ENCODE measurements around the gene DNAH7. TPM values are rescaled to one million over a fixed set of nuclear protein-coding genes. Genes with fewer than 3 reads are reported as not detected.

DNAH7 gene
- total RNA-seq, 4 donors from 2014 or later, result 9.9 to 21.7 (median 15.5) TPM

DNA sequence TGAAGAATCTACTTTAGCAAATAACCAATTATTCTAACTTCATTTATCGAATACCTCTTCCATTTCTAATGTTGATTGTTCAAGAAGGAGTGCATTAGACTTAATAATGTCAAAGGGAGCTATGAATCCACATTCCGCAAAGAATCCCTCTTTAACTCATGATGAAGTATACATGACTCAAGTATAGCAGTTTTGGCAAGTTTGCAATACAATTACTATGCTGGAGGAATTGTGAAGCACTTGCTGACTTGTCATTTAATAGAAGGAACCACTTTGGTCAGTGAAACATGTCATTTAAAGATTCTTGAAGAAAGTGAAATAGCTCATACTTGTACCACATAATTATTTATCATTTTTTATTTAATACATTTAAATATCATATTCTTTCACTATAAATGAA, 286.5 kb downstream of the DNAH7 start:
- Histone ChIP-seq H3K4me3 (replicated peaks in 1 of 3) (no peak overlapping the region), H3K9me3 (no peaks in the 10 kb centered on the region), H3K27me3 (no peaks in the 10 kb centered on the region), H3K4me1 (no peaks in the 10 kb centered on the region), H3K27ac (no peak overlapping the region), H3K36me3 (no peaks in the 10 kb centered on the region)
- intact Hi-C loops (cut with DNase I), result no loop called here
- DNase-seq, result no peak
- TF ChIP-seq, protein P1, sequence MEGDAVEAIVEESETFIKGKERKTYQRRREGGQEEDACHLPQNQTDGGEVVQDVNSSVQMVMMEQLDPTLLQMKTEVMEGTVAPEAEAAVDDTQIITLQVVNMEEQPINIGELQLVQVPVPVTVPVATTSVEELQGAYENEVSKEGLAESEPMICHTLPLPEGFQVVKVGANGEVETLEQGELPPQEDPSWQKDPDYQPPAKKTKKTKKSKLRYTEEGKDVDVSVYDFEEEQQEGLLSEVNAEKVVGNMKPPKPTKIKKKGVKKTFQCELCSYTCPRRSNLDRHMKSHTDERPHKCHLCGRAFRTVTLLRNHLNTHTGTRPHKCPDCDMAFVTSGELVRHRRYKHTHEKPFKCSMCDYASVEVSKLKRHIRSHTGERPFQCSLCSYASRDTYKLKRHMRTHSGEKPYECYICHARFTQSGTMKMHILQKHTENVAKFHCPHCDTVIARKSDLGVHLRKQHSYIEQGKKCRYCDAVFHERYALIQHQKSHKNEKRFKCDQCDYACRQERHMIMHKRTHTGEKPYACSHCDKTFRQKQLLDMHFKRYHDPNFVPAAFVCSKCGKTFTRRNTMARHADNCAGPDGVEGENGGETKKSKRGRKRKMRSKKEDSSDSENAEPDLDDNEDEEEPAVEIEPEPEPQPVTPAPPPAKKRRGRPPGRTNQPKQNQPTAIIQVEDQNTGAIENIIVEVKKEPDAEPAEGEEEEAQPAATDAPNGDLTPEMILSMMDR (IDR thresholded peaks at IDR 0.05), result no peak
- no peak for TF ChIP-seq POLR2A (IDR thresholded peaks at IDR 0.05)
- WGBS, 2 donors, result 94 to 98% methylated on average over 2 of the region's 2 CpGs

DNA sequence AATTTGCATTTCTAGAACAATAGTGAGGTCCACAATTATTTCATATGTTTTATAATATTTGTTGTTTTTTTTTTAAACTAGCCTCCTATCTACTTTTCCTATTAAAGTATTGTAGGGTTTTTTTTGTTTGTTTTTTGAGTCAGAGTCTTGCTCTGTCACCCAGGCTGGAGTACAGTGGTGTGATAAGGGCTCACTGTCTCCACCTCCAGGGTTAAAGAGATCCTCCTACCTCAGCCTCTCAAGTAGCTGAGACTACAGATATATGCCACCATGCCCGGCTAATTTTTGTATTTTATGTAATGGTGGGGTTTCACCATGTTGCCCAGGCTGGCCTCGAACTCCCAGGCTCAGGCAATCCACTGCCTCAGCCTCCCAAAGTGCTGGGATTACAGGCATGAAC, 289.1 kb downstream of the DNAH7 start:
- no peak for DNase-seq
- intact Hi-C loops (cut with DNase I), result no loop called here
- Histone ChIP-seq H3K9me3 (no peaks in the 10 kb centered on the region), H3K36me3 (no peaks in the 10 kb centered on the region), H3K27ac (no peak overlapping the region), H3K27me3 (no peaks in the 10 kb centered on the region), H3K4me3 (replicated peaks in 1 of 3) (no peak overlapping the region), H3K4me1 (no peaks in the 10 kb centered on the region)
- 77 to 85% methylated on average over 2 of the region's 2 CpGs for WGBS, 2 donors
- no peak for TF ChIP-seq POLR2A (IDR thresholded peaks at IDR 0.05)
- TF ChIP-seq, protein P1 (IDR thresholded peaks at IDR 0.05), result no peak

DNA sequence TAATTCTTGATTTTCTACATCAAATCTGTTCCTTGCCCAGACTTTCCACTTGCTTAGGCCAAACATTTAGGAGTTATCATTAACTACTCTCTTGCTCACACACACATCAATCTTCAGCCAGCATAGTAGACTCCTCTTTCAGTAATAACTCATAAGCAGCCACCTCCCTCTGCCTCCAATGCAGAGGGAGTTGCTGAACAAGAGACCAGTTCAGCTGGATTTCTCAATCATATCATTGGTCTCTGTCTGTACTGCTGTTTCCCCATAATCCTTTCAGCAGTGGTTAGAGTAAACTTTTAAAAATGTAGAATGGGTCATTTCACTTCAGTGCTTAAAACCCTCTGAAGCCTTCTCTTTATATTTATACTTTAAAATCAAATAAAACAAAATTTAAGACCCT, 298.7 kb downstream of the DNAH7 start:
- intact Hi-C loops (cut with DNase I), result no loop called here

DNA sequence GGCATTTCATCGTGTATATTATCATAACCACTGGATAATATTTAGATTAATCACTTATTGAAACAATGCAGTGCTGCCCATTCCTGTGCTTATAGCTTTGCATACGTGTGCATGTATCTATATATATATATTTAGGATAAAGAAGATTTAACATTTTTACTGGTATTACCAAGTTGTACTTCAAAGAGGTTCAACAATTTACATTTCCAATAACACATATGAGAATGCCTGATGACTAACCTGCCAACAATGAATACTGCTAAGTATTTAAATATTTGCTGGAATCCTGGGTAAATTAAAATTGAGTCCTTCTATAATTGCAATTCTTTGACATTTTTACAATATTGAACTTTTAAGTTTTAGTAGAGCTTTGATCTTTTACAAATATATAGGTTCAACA, 300.2 kb downstream of the DNAH7 start:
- Histone ChIP-seq H3K36me3 (no peaks in the 10 kb centered on the region), H3K27me3 (no peaks in the 10 kb centered on the region), H3K27ac (no peak overlapping the region), H3K4me3 (replicated peaks in 1 of 3) (no peak overlapping the region), H3K4me1 (no peaks in the 10 kb centered on the region), H3K9me3 (no peaks in the 10 kb centered on the region)
- 92 to 95% methylated on average over 2 of the region's 2 CpGs for WGBS, 2 donors
- no peak for TF ChIP-seq POLR2A (IDR thresholded peaks at IDR 0.05)
- TF ChIP-seq, protein P1 (IDR thresholded peaks at IDR 0.05), result no peak
- DNase-seq, result no peak
- intact Hi-C loops (cut with DNase I), result no loop called here

More for the DNA sequence above, 298.7 kb downstream of the DNAH7 start:
- H3K4me1 ChIP-seq, result no peaks in the 10 kb centered on the region
- H3K36me3 ChIP-seq, result no peaks in the 10 kb centered on the region
- no peak for TF ChIP-seq POLR2A (IDR thresholded peaks at IDR 0.05)
- TF ChIP-seq, protein P1 (IDR thresholded peaks at IDR 0.05), result no peak
- no peaks in the 10 kb centered on the region for H3K27me3 ChIP-seq
- H3K4me3 ChIP-seq (replicated peaks in 1 of 3), result no peak overlapping the region
- no peak for DNase-seq
- H3K27ac ChIP-seq, result no peak overlapping the region
- H3K9me3 ChIP-seq, result no peaks in the 10 kb centered on the region

DNA sequence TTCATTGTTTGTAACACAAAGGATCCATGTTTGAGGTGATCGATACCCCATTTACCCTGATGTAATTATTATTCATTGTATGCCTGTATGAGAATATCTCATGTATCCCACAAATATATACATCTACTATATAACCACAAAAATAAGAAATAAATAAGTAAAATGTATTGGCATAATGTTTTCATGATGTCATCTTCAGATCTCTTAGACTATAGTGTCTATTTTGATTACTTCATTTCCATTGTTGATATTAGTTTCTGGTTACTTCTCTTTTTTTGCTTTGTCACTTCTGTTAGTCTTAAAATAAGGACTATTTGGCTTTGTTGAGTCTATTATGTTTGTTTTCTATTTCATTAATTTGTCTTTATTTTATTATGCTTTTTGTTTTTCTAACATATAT, 301.9 kb downstream of the DNAH7 start:
- WGBS, 2 donors, result 94 to 99% methylated on average over 1 of the region's 1 CpG
- H3K4me3 ChIP-seq (replicated peaks in 1 of 3), result no peak overlapping the region
- H3K27ac ChIP-seq, result no peak overlapping the region
- H3K9me3 ChIP-seq, result no peaks in the 10 kb centered on the region
- no peaks in the 10 kb centered on the region for H3K36me3 ChIP-seq
- no peaks in the 10 kb centered on the region for H3K27me3 ChIP-seq
- H3K4me1 ChIP-seq, result no peaks in the 10 kb centered on the region
- intact Hi-C loops (cut with DNase I), result no loop called here
- no peak for TF ChIP-seq POLR2A (IDR thresholded peaks at IDR 0.05)
- TF ChIP-seq, protein P1 (IDR thresholded peaks at IDR 0.05), result no peak
- no peak for DNase-seq
